CD4-positive, CD25-positive, alpha-beta regulatory T cell (primary cell): ENCODE measurements around the gene CDK2AP2. TPM values are rescaled to one million over a fixed set of nuclear protein-coding genes. Genes with fewer than 3 reads are reported as not detected.

Experiments used
- ATAC-seq, 2 donors: fragments of 150-1000 bp; cut with Tn5 transposase; one replicate each; pipeline ENCODE4 v1.10.0; 2021; ENCODE audit warnings: low read depth in 2 of 2, moderate number of reproducible peaks in 2 of 2, moderate library complexity in 1 of 2
- DNase-seq, 3 donors: peaks; one replicate each; pipeline versions ENCODE4 v3.0.0 to v3.0.0-alpha.2; 2012 to 2022; ENCODE audit warnings: mixed read lengths in 1 of 3
- H3K27ac ChIP-seq: one replicate; pipeline ENCODE4 v1.7.0; 2013; ENCODE audit warnings: mild to moderate bottlenecking, low read length; ENCODE audit not compliant: insufficient read depth, poor library complexity, severe bottlenecking
- H3K27me3 ChIP-seq: one replicate; pipeline ENCODE4 v1.7.0; 2013; ENCODE audit warnings: low read length; ENCODE audit not compliant: control insufficient read depth, insufficient read depth
- H3K36me3 ChIP-seq: one replicate; pipeline ENCODE4 v1.7.0; 2013; ENCODE audit warnings: mild to moderate bottlenecking, low read length, moderate library complexity; ENCODE audit not compliant: control insufficient read depth, insufficient read depth
- H3K4me1 ChIP-seq: 2 replicates; pipeline ENCODE4 v1.7.0; 2013; ENCODE audit warnings: mild to moderate bottlenecking, low read length; ENCODE audit not compliant: insufficient read depth, control insufficient read depth, poor library complexity, severe bottlenecking
- H3K4me3 ChIP-seq: one replicate; pipeline ENCODE4 v1.7.0; 2013; ENCODE audit warnings: low read depth, mild to moderate bottlenecking, low read length, moderate library complexity
- H3K9me3 ChIP-seq, 2 experiments: 1 replicate in 1 of 2; 2 replicates in 1 of 2; pipeline ENCODE4 v1.7.0; 2013; ENCODE audit warnings: low read length in 2 of 2, mild to moderate bottlenecking in 1 of 2, moderate library complexity in 1 of 2; ENCODE audit not compliant: control insufficient read depth in 2 of 2
- H3K27ac Mint-ChIP-seq, 3 donors: one replicate each; pipeline ENCODE4 v1.8.0; 2020 to 2022; ENCODE audit warnings: mild to moderate bottlenecking in 3 of 3, mixed read lengths in 3 of 3, moderate library complexity in 2 of 3
- H3K27me3 Mint-ChIP-seq: one replicate; pipeline ENCODE4 v1.8.0; 2022; ENCODE audit warnings: mild to moderate bottlenecking, mixed read lengths
- H3K36me3 Mint-ChIP-seq: one replicate; pipeline ENCODE4 v1.8.0; 2020; ENCODE audit warnings: mixed read lengths
- H3K4me1 Mint-ChIP-seq, 4 donors: one replicate each; pipeline ENCODE4 v1.8.0; 2020 to 2022; ENCODE audit warnings: mixed read lengths in 4 of 4, mild to moderate bottlenecking in 1 of 4
- H3K4me3 Mint-ChIP-seq, 4 donors: one replicate each; pipeline ENCODE4 v1.8.0; 2020 to 2022; ENCODE audit warnings: mild to moderate bottlenecking in 4 of 4, mixed read lengths in 4 of 4, moderate library complexity in 3 of 4
- H3K9me3 Mint-ChIP-seq, 7 donors: one replicate each; pipeline ENCODE4 v1.8.0; 2020 to 2022; ENCODE audit warnings: mixed read lengths in 7 of 7, mild to moderate bottlenecking in 3 of 7, moderate library complexity in 2 of 7
- polyA plus RNA-seq, 4 donors: library from polyadenylated mRNA; unstranded; fragments of 300-500 nt; fragmentation: Illumina TruSeq; gene quantifications; one replicate each; pipeline ENCODE4 v1.2.3, GENCODE V29; 2021
- total RNA-seq: library from RNA; stranded (reverse); gene quantifications from one replicate; pipeline ENCODE4 v1.2.3, GENCODE V29; 2022

CDK2AP2 gene
- total and polyA plus RNA-seq, 5 donors from 2014 or later, result 38.5 to 135 (median 122) TPM

DNA sequence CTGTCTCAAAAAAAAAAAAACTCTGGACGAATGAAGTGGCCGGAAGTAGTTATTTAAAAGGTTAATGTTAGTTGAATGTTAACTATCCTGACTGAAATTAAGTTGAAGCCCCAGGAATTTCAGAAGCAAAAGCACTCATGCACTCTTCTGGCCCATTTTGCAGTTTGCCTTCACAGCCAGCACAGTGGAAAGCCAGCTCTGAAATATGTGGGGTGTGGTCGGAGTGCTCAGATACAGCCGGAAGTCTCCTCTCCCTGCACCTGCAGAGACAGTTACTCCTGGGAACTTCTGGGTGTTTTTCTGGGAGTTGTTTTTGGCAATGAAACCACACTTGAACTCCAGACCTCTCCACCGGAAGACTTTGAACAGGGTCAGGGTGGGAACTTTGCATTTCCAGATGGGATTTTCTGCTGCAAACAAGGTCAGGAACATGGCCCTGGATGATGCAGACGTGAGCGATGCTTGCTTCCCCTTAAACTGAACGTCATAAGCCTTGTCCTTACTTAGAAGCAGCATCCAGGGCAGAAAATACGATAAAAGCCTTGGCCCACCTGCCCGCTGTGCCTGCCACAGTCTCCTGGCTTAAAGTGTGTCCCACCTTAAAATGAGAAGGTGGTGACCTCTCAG, 36.8 kb upstream of the CDK2AP2 start:
- H3K27me3 ChIP-seq, result no peaks in the 10 kb centered on the region
- no peak overlapping the region for H3K27ac Mint-ChIP-seq
- no peaks in the 10 kb centered on the region for H3K4me1 Mint-ChIP-seq
- no peaks in the 10 kb centered on the region for H3K4me1 ChIP-seq
- no peak for ATAC-seq
- H3K9me3 Mint-ChIP-seq, result no peaks in the 10 kb centered on the region
- H3K27me3 Mint-ChIP-seq, result peaks cover 7% of the 10 kb centered on the region
- H3K4me3 Mint-ChIP-seq, result no peak overlapping the region
- no peak overlapping the region for H3K4me3 ChIP-seq
- no peak overlapping the region for H3K27ac ChIP-seq
- no peaks in the 10 kb centered on the region for H3K36me3 Mint-ChIP-seq
- DNase-seq, result no peak
- H3K36me3 ChIP-seq, result no peaks in the 10 kb centered on the region
- no peaks in the 10 kb centered on the region for H3K9me3 ChIP-seq

DNA sequence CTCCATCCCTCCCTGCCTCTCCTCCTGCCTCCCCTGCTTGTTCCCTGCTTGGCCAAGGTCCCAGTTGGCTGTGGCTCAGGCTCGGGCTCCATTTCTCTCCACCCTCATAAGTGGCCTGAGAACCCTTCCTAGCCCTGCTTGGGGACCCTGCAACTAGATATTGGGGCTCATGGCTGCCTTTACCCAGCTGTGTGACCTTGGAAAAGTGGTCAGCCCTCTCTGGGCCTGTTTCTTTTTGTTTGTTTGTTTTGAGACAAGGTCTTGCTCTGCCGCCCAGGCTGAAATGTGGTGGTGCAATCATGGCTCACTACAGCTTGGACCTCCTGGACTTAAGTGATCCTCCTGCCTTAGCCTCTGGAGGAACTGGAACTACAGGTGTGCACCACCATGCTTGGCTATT, 35.6 kb upstream of the CDK2AP2 start:
- DNase-seq (no peak), ATAC-seq (no peak)
- Histone ChIP-seq H3K27me3 (no peaks in the 10 kb centered on the region), H3K4me3 (no peak overlapping the region), H3K27ac (no peak overlapping the region), H3K9me3 (no peaks in the 10 kb centered on the region), H3K4me1 (no peaks in the 10 kb centered on the region), H3K36me3 (no peaks in the 10 kb centered on the region)
- H3K36me3 Mint-ChIP-seq, result no peaks in the 10 kb centered on the region
- peaks cover 2% of the 10 kb centered on the region for H3K27me3 Mint-ChIP-seq
- H3K4me1 Mint-ChIP-seq, result no peaks in the 10 kb centered on the region
- no peak overlapping the region for H3K27ac Mint-ChIP-seq
- no peak overlapping the region for H3K4me3 Mint-ChIP-seq
- no peaks in the 10 kb centered on the region for H3K9me3 Mint-ChIP-seq

GRCh38 chr11:67542971-67543370, 35.0 kb upstream of the CDK2AP2 start:
- Histone ChIP-seq H3K27ac (no peak overlapping the region), H3K4me1 (no peaks in the 10 kb centered on the region), H3K36me3 (no peaks in the 10 kb centered on the region), H3K27me3 (no peaks in the 10 kb centered on the region), H3K4me3 (no peak overlapping the region), H3K9me3 (no peaks in the 10 kb centered on the region)
- no peak overlapping the region for H3K27ac Mint-ChIP-seq
- H3K36me3 Mint-ChIP-seq, result no peaks in the 10 kb centered on the region
- ATAC-seq (no peak), DNase-seq (no peak)
- H3K27me3 Mint-ChIP-seq, result no peaks in the 10 kb centered on the region
- no peak overlapping the region for H3K4me3 Mint-ChIP-seq
- H3K4me1 Mint-ChIP-seq, result no peaks in the 10 kb centered on the region
- H3K9me3 Mint-ChIP-seq, result no peaks in the 10 kb centered on the region

- H3K4me3 Mint-ChIP-seq, result no peak overlapping the region
- Histone ChIP-seq H3K4me3 (no peak overlapping the region), H3K9me3 (no peaks in the 10 kb centered on the region), H3K27me3 (no peaks in the 10 kb centered on the region), H3K4me1 (no peaks in the 10 kb centered on the region), H3K27ac (no peak overlapping the region), H3K36me3 (no peaks in the 10 kb centered on the region)
- H3K27me3 Mint-ChIP-seq, result no peaks in the 10 kb centered on the region
- no peaks in the 10 kb centered on the region for H3K36me3 Mint-ChIP-seq
- H3K4me1 Mint-ChIP-seq, result no peaks in the 10 kb centered on the region
- no peak for DNase-seq
- H3K9me3 Mint-ChIP-seq, result peaks cover 0 to 2% (median 0%) of the 10 kb centered on the region in 7 donors
- ATAC-seq, result no peak
- no peak overlapping the region for H3K27ac Mint-ChIP-seq
Measured at GRCh38 chr11:67542169-67542568, 34.2 kb upstream of the CDK2AP2 start.

DNA sequence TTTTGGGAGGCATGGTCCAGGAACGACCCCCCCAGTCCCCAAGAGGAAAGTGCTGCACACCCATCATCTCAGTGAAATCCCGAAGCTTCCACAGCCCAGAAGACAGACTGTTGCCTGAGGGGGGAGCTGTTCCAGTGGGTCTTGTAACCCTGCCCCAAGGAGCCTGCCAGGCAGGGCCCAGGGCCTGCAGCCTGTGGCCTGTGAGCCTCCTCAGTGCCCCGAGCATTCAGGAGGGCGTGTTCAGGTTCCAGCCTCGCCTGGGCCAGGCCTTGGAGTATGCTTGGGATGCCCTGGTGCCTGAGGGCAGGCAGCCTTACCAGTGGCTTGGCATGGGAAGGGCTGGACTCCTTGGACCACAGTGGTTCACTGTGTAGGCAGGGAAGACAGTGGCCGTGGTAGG, 33.2 kb upstream of the CDK2AP2 start:
- no peak for ATAC-seq
- Mint-ChIP-seq H3K27me3 (peaks cover under 1% of the 10 kb centered on the region), H3K36me3 (no peaks in the 10 kb centered on the region)

DNA sequence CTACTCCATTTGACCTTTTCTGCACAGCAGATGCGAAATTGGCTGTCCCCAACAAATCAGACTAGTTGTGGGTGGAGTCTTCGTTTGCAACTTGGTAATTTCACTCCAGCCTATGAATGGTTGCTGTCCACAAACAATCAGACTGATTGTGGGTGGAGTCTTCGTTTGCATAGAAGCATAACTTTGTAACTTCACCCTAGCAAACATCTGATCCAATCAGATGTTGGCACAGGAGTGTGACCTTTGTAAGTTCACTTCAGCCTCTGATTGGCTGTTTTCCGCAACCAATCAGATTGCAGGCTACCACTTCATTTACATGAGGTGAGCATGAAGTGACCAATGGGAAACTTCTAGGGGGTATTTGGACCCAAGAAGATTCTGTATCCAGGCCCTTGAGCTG, 31.6 kb upstream of the CDK2AP2 start:
- Histone ChIP-seq H3K4me1 (no peaks in the 10 kb centered on the region), H3K9me3 (peaks cover 2 to 4% of the 10 kb centered on the region in 2 experiments), H3K4me3 (no peak overlapping the region), H3K27me3 (no peaks in the 10 kb centered on the region), H3K36me3 (no peaks in the 10 kb centered on the region), H3K27ac (no peak overlapping the region)
- Mint-ChIP-seq H3K36me3 (no peaks in the 10 kb centered on the region), H3K27ac (no peak overlapping the region), H3K4me1 (no peaks in the 10 kb centered on the region), H3K27me3 (peaks cover 4% of the 10 kb centered on the region), H3K4me3 (no peak overlapping the region), H3K9me3 (peaks cover 0 to 4% (median 2%) of the 10 kb centered on the region in 7 donors)
- ATAC-seq, result no peak
- no peak for DNase-seq

More for the DNA sequence above, 33.2 kb upstream of the CDK2AP2 start:
- Histone ChIP-seq H3K27me3 (no peaks in the 10 kb centered on the region), H3K27ac (no peak overlapping the region), H3K9me3 (no peaks in the 10 kb centered on the region), H3K4me3 (no peak overlapping the region), H3K4me1 (no peaks in the 10 kb centered on the region), H3K36me3 (no peaks in the 10 kb centered on the region)
- Mint-ChIP-seq H3K4me1 (no peaks in the 10 kb centered on the region), H3K4me3 (no peak overlapping the region), H3K9me3 (peaks cover 0 to 2% (median 0%) of the 10 kb centered on the region in 7 donors), H3K27ac (no peak overlapping the region)
- DNase-seq, result no peak

DNA sequence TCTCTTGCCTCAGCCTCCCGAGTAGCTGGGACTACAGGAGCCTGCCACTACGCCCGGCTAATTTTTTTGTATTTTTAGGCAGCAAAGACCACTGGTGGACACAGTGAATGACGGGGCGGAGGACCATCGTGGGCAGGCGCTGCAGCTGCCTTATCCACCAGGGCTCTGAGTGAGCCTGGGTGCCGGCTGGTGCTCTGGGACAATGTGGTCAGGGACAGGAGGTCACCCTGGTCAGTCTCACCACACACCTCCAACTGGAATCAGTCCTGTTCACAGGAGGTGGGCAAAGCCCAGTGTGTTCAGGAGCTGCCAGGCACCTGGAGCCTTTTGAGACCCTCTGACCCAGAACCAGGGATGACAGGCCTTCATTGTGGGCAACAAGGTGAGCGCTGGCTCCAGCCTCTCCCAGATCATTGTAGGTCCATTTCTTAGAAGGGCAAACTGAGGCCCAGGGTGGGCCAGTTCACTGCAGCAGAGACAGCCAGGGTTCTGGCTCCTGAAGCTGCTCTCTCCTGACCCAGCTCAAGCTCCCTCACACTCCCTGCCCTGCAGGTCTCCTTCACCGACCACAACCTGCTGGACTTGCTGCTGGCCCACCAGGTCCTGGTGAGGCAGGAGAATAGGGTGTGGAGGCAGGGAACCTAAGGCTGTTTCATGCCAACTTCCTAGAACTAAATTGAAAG, 31.0 kb upstream of the CDK2AP2 start:
- Mint-ChIP-seq H3K36me3 (no peaks in the 10 kb centered on the region), H3K27me3 (peaks cover 5% of the 10 kb centered on the region), H3K9me3 (peaks cover 0 to 6% (median 4%) of the 10 kb centered on the region in 7 donors)

GRCh38 chr11:67538306-67538705, 30.3 kb upstream of the CDK2AP2 start:
- DNase-seq, result no peak
- ATAC-seq, result no peak
- H3K27me3 Mint-ChIP-seq, result peaks cover 7% of the 10 kb centered on the region
- Histone ChIP-seq H3K27me3 (peaks cover 4% of the 10 kb centered on the region), H3K4me3 (no peak overlapping the region), H3K9me3 (peaks cover 14% of the 10 kb centered on the region in 2 experiments), H3K27ac (no peak overlapping the region), H3K4me1 (no peaks in the 10 kb centered on the region), H3K36me3 (no peaks in the 10 kb centered on the region)
- H3K36me3 Mint-ChIP-seq, result no peaks in the 10 kb centered on the region
- H3K4me3 Mint-ChIP-seq, result no peak overlapping the region
- no peaks in the 10 kb centered on the region for H3K4me1 Mint-ChIP-seq
- peaks cover 0 to 10% (median 8%) of the 10 kb centered on the region in 7 donors for H3K9me3 Mint-ChIP-seq
- H3K27ac Mint-ChIP-seq, result no peak overlapping the region

More for the DNA sequence above, 31.0 kb upstream of the CDK2AP2 start:
- H3K27me3 ChIP-seq, result peaks cover 2% of the 10 kb centered on the region
- H3K4me3 Mint-ChIP-seq, result no peak overlapping the region
- H3K4me3 ChIP-seq, result no peak overlapping the region
- ATAC-seq (no peak), DNase-seq (no peak)
- no peak overlapping the region for H3K27ac Mint-ChIP-seq
- no peak overlapping the region for H3K27ac ChIP-seq
- no peaks in the 10 kb centered on the region for H3K36me3 ChIP-seq
- no peaks in the 10 kb centered on the region for H3K4me1 Mint-ChIP-seq
- H3K9me3 ChIP-seq, result peaks cover 7 to 8% of the 10 kb centered on the region in 2 experiments
- no peaks in the 10 kb centered on the region for H3K4me1 ChIP-seq
